IPS-20b (cell line): ENCODE measurements around the gene PIR.

Source experiments
- H3K27ac ChIP-seq: one replicate; pipeline ENCODE4 v1.5.1; 2013; ENCODE audit warnings: low read length
- H3K27me3 ChIP-seq: 2 replicates; pipeline ENCODE4 v1.6.1; 2013; ENCODE audit warnings: mild to moderate bottlenecking, low read length, inconsistent platforms; ENCODE audit not compliant: insufficient read depth
- H3K36me3 ChIP-seq: 2 replicates; pipeline ENCODE4 v1.6.1; 2013; ENCODE audit warnings: low read depth, mild to moderate bottlenecking, inconsistent platforms, low read length, moderate library complexity; ENCODE audit not compliant: insufficient read depth
- H3K4me1 ChIP-seq: 2 replicates; pipeline ENCODE4 v1.6.1; 2013; ENCODE audit warnings: mild to moderate bottlenecking, control low read depth, inconsistent platforms, low read length, moderate library complexity; ENCODE audit not compliant: insufficient read depth
- H3K4me3 ChIP-seq: 2 replicates; pipeline ENCODE4 v1.5.1; 2013; ENCODE audit warnings: mild to moderate bottlenecking, low read length, inconsistent platforms
- H3K9ac ChIP-seq: 2 replicates; pipeline ENCODE4 v1.6.1; 2013; ENCODE audit warnings: low read depth, mild to moderate bottlenecking, inconsistent platforms, low read length, moderate library complexity
- H3K9me3 ChIP-seq: 2 replicates; pipeline ENCODE4 v1.6.1; 2013; ENCODE audit warnings: mild to moderate bottlenecking, low read depth, low read length, inconsistent platforms; ENCODE audit not compliant: insufficient read depth

PIR gene

DNA sequence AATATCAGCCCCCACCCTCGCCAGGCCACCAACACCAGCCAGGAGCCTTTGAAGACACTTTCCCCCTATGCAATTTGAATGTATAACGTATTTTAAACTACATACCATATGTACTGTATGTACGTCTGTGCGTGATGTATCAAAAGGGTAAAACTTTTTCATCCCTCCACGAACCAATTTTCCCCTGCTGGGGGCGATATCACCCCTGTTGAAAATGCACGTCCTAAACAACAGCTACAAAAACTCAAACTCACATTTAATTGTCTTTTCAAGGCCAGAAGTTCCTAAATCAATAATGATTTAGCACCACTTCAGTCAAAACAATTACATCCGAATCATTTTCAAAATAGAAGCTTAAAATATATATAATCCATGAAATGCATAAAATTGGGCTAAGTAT lies 110.3 kb downstream of the PIR start:
- Histone ChIP-seq H3K9ac (no peak overlapping the region), H3K4me3 (no peak overlapping the region), H3K4me1 (peaks cover 5% of the 10 kb centered on the region; the same call in 1 of the 2 replicates), H3K27ac (no peak overlapping the region), H3K27me3 (no peaks in the 10 kb centered on the region), H3K36me3 (no peaks in the 10 kb centered on the region), H3K9me3 (no peaks in the 10 kb centered on the region)

DNA sequence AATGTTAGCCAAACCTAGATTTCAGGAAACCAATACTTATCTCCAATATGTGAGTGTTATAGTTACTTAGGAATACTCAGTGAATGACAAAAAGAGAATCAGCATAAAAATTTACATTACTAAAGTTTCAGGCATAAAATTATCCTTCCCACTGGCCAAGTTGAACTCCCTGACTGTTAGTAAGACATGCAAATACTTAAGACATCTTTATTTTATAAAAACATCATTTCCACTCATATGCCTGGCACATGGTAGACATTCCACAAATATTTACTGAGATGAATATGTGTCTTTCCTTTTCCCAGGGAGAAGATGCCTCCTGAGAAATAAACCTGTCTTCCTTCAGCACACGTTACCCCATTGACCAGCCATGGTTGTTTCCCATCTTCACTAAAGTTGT lies 116.2 kb downstream of the PIR start:
- H3K36me3 ChIP-seq = no peaks in the 10 kb centered on the region

GRCh38 chrX:15373976-15374375 lies 119.2 kb downstream of the PIR start:
- H3K4me1 ChIP-seq = no peaks in the 10 kb centered on the region
- no peak overlapping the region for H3K27ac ChIP-seq
- no peaks in the 10 kb centered on the region; the same call in 1 of the 2 replicates for H3K9me3 ChIP-seq
- H3K27me3 ChIP-seq = no peaks in the 10 kb centered on the region
- no peak overlapping the region for H3K9ac ChIP-seq
- no peak overlapping the region for H3K4me3 ChIP-seq
- H3K36me3 ChIP-seq = no peaks in the 10 kb centered on the region

More for the DNA sequence above, 116.2 kb downstream of the PIR start:
- Histone ChIP-seq H3K9ac (no peak overlapping the region), H3K4me3 (no peak overlapping the region), H3K9me3 (no peaks in the 10 kb centered on the region; the same call in 1 of the 2 replicates), H3K27ac (no peak overlapping the region), H3K27me3 (no peaks in the 10 kb centered on the region), H3K4me1 (no peaks in the 10 kb centered on the region)

DNA sequence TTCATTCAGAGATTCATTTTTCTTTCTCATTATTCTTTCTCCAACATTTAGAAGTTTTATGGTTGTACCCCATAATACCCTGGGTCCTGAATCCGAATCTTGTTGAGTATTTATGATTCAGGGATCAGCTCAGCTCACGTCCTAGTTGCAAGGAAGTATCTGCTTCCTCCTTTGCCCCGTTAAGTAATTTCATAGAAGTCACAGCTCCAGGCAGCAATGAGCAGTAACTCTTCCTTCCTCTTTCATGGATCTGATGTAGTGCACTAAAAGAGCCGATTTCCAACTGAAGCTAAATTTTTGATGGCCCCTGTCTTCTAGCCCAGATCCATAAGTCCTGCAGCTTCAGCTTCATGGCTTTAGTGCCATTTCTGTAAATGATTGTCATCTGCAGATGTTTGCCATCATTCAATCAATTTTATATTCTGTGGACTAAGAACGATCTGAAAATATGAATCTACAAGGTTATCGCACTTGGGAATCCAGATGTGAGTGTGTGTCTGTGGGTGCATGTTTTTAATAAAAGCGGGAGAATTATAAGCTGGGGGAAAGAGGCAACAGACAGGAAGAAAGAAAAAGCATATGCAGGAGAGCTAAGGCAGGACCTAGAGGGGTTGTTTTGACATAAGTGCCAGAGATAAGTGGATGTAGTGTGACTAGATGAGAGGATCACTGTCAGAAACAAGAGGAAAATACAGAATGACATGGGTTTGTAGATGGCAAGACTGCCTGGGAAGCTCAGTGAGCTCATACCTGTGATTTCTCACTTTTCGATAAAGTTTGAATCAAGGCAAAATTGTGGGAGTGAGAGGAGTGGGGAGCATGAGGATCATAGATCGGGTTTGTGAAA lies 126.4 kb downstream of the PIR start:
- H3K4me1 ChIP-seq = no peaks in the 10 kb centered on the region
- no peaks in the 10 kb centered on the region for H3K36me3 ChIP-seq
- no peak overlapping the region for H3K27ac ChIP-seq
- no peak overlapping the region for H3K4me3 ChIP-seq
- H3K27me3 ChIP-seq = no peaks in the 10 kb centered on the region
- H3K9me3 ChIP-seq = no peaks in the 10 kb centered on the region; the same call in 1 of the 2 replicates
- no peak overlapping the region for H3K9ac ChIP-seq

GRCh38 chrX:15359701-15360100 lies 133.4 kb downstream of the PIR start:
- Histone ChIP-seq H3K9ac (no peak overlapping the region), H3K4me1 (no peaks in the 10 kb centered on the region), H3K9me3 (no peaks in the 10 kb centered on the region), H3K36me3 (no peaks in the 10 kb centered on the region), H3K27ac (no peak overlapping the region), H3K4me3 (no peak overlapping the region), H3K27me3 (no peaks in the 10 kb centered on the region)

DNA sequence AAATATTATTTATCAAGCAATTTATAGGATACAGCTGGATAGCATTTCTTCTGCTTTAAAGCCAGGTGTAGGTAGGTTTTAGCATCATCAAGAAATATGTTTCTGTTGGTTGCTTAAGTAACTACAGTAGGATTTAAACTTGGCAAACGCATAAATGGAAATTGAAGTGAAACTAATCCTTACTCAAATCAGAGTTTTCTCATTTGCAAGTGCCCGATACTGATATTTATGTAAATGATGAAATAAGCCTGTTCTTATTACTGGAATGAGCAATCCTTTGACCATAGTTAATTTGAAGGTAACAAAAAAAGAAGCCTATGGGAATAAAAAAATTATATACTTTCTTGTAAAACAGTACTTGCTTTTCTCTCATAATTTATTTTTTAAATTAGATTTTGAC lies 134.6 kb downstream of the PIR start:
- Histone ChIP-seq H3K36me3 (no peaks in the 10 kb centered on the region), H3K4me3 (no peak overlapping the region), H3K4me1 (no peaks in the 10 kb centered on the region), H3K27ac (no peak overlapping the region), H3K9me3 (no peaks in the 10 kb centered on the region), H3K9ac (no peak overlapping the region), H3K27me3 (no peaks in the 10 kb centered on the region)

DNA sequence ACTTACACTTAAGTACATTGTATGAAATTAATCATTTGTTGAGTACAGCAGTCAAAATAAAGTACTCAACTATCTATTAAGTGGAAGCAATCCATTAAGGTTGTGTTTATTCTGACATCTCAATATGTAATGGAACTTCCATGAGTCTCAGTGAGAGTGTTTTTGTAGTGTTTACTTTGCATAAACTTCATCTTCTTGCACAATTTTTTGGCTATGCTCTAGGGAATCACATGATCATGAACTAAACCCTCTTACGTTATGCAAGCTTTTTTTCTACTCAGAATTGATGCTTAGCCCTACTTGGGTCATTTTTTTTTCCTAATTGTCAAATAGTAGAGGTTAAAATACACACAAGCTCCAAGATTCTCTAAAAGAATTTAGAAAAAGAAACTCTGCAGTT lies 136.7 kb downstream of the PIR start:
- Histone ChIP-seq H3K9ac (no peak overlapping the region), H3K9me3 (no peaks in the 10 kb centered on the region), H3K36me3 (no peaks in the 10 kb centered on the region), H3K27ac (no peak overlapping the region), H3K4me1 (no peaks in the 10 kb centered on the region), H3K27me3 (no peaks in the 10 kb centered on the region), H3K4me3 (no peak overlapping the region)

GRCh38 chrX:15350329-15350996 lies 142.7 kb downstream of the PIR start:
- no peak overlapping the region for H3K4me3 ChIP-seq

GRCh38 chrX:15349046-15349445 lies 144.1 kb downstream of the PIR start:
- Histone ChIP-seq H3K36me3 (no peaks in the 10 kb centered on the region), H3K27me3 (no peaks in the 10 kb centered on the region), H3K4me3 (no peak overlapping the region), H3K9me3 (no peaks in the 10 kb centered on the region), H3K9ac (no peak overlapping the region), H3K4me1 (no peaks in the 10 kb centered on the region), H3K27ac (no peak overlapping the region)

More at GRCh38 chrX:15350329-15350996, 142.7 kb downstream of the PIR start:
- H3K27ac ChIP-seq = no peak overlapping the region
- no peaks in the 10 kb centered on the region for H3K27me3 ChIP-seq
- no peaks in the 10 kb centered on the region for H3K36me3 ChIP-seq
- no peak overlapping the region for H3K9ac ChIP-seq
- no peaks in the 10 kb centered on the region for H3K4me1 ChIP-seq
- no peaks in the 10 kb centered on the region for H3K9me3 ChIP-seq

DNA sequence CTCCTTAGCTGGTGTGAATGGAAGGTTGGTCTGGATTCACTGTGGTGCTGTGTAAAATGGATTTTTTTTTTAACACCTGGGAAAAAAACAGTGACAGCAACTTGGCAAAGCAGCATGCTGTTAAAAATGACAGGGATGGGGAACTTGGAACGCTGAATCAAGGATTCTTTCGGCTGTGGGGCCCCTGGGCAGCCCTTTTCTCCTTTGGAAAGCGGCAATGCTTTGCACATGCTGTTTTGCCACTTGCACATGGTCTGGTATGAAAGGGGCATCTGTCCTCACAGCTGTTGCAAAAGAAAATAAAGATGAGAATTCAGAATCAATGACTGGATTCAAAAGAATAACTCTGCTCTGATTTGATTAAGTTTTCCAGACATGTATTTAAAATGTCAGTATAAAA lies 147.2 kb downstream of the PIR start:
- Histone ChIP-seq H3K9ac (no peak overlapping the region), H3K9me3 (no peaks in the 10 kb centered on the region), H3K27ac (no peak overlapping the region), H3K36me3 (no peaks in the 10 kb centered on the region), H3K4me3 (no peak overlapping the region), H3K4me1 (no peaks in the 10 kb centered on the region), H3K27me3 (peaks cover 6% of the 10 kb centered on the region; the same call in 1 of the 2 replicates)

DNA sequence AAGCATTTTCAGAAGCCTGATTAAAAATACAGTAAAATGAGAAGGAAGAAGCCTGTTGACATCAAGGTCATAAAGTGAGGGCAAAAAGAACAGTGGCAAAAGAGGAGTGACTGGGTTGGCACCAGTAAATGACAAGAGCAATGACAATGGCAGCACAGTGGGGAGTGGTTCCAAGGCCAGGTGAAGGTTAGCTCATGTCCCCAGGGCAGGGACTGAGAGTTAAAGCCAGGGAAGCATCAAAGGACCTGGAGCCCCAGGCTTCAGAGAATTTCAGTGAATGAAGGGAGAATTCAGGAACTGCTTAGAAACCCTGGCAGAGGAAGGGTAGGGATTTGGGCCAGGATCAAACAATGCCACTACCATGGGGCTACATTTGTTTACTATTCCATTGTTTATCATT lies 149.0 kb downstream of the PIR start:
- H3K36me3 ChIP-seq = no peaks in the 10 kb centered on the region
- peaks cover 6% of the 10 kb centered on the region; the same call in 1 of the 2 replicates for H3K27me3 ChIP-seq
- no peak overlapping the region for H3K9ac ChIP-seq
- H3K4me3 ChIP-seq = no peak overlapping the region
- H3K27ac ChIP-seq = no peak overlapping the region
- no peaks in the 10 kb centered on the region for H3K9me3 ChIP-seq
- H3K4me1 ChIP-seq = no peaks in the 10 kb centered on the region

- no peaks in the 10 kb centered on the region for H3K4me1 ChIP-seq
- H3K4me3 ChIP-seq = no peak overlapping the region
- H3K9me3 ChIP-seq = no peaks in the 10 kb centered on the region
- no peaks in the 10 kb centered on the region for H3K36me3 ChIP-seq
- H3K27ac ChIP-seq = no peak overlapping the region
- H3K9ac ChIP-seq = no peak overlapping the region
- H3K27me3 ChIP-seq = peaks cover 6% of the 10 kb centered on the region; the same call in 1 of the 2 replicates
Measured at GRCh38 chrX:15343075-15343476, 150.1 kb downstream of the PIR start.
